ENCODE results near the gene FSTL4. TPM values are rescaled to one million over a fixed set of nuclear protein-coding genes. Genes with fewer than 3 reads are reported as not detected.

FSTL4 gene
- total and polyA plus RNA-seq, 2 of the 4 experiments (the other 2 are of a cell fraction): 0.18 TPM; not detected in 1

DNA sequence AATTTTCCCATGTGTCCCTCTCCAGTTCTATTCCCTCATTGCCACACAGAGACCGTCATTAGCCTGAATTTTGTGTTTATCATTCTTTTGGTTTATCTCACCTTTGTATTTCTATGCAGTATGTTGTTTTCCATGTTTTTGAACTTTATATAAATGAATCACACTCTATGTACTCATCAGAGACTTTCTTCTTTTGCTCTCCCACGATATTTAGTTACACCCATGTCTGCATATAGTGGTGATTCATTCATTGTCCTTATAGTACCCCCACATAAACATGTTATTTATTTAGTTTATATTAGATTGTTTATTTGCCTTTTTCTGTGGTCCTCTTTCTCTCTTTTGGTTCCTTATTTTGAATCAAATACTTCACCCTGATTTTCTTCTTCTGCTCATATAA is 199.7 kb downstream of the FSTL4 start:
- in situ Hi-C loops (cut with MboI; ENCODE audit: low sequenced_read_pairs): no loop called here
- H3K18ac ChIP-seq (ENCODE audit: low read depth, low read length): no peak overlapping the region
- no peak overlapping the region for H2AK5ac ChIP-seq (ENCODE audit: low read depth, low read length)
- H3K9ac ChIP-seq (ENCODE audit: low read depth, low read length): no peak overlapping the region
- DNase-seq (no peak), ATAC-seq (ENCODE audit: low read depth) (no peak)
- TF ChIP-seq MAZ (IDR thresholded peaks at IDR 0.05; ENCODE audit: borderline replicate concordance, low read depth, low read length): no peak
- TF ChIP-seq POLR2A (IDR thresholded peaks at IDR 0.05; ENCODE audit: low read depth, low read length): no peak
- TF ChIP-seq, protein P1, sequence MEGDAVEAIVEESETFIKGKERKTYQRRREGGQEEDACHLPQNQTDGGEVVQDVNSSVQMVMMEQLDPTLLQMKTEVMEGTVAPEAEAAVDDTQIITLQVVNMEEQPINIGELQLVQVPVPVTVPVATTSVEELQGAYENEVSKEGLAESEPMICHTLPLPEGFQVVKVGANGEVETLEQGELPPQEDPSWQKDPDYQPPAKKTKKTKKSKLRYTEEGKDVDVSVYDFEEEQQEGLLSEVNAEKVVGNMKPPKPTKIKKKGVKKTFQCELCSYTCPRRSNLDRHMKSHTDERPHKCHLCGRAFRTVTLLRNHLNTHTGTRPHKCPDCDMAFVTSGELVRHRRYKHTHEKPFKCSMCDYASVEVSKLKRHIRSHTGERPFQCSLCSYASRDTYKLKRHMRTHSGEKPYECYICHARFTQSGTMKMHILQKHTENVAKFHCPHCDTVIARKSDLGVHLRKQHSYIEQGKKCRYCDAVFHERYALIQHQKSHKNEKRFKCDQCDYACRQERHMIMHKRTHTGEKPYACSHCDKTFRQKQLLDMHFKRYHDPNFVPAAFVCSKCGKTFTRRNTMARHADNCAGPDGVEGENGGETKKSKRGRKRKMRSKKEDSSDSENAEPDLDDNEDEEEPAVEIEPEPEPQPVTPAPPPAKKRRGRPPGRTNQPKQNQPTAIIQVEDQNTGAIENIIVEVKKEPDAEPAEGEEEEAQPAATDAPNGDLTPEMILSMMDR (conservative IDR thresholded peaks at IDR 0.05; ENCODE audit: low read depth, low read length): no peak
- no peak for TF ChIP-seq USF2 (IDR thresholded peaks at IDR 0.05; ENCODE audit: low read depth, low read length)
- no peak for TF ChIP-seq MAFK (IDR thresholded peaks at IDR 0.05; ENCODE audit: low read depth, low read length)
- TF ChIP-seq CEBPB (IDR thresholded peaks at IDR 0.05; ENCODE audit: low read depth, low read length): no peak
- TF ChIP-seq CHD1 (IDR thresholded peaks at IDR 0.05; ENCODE audit: low read depth, low read length): no peak
- TF ChIP-seq SMC3 (IDR thresholded peaks at IDR 0.05; ENCODE audit: low read depth, low read length): no peak
- TF ChIP-seq RCOR1 (IDR thresholded peaks at IDR 0.05; ENCODE audit: insufficient replicate concordance, low read length): no peak
- TF ChIP-seq, protein P2, sequence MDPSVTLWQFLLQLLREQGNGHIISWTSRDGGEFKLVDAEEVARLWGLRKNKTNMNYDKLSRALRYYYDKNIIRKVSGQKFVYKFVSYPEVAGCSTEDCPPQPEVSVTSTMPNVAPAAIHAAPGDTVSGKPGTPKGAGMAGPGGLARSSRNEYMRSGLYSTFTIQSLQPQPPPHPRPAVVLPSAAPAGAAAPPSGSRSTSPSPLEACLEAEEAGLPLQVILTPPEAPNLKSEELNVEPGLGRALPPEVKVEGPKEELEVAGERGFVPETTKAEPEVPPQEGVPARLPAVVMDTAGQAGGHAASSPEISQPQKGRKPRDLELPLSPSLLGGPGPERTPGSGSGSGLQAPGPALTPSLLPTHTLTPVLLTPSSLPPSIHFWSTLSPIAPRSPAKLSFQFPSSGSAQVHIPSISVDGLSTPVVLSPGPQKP (IDR thresholded peaks at IDR 0.05; ENCODE audit: borderline replicate concordance, low read depth, low read length): no peak
- TF ChIP-seq FOS (IDR thresholded peaks at IDR 0.05; ENCODE audit: low read depth, low read length): no peak
- TF ChIP-seq NFE2L2 (IDR thresholded peaks at IDR 0.05; ENCODE audit: low read depth, low read length): no peak
- TF ChIP-seq RAD21 (IDR thresholded peaks at IDR 0.05; ENCODE audit: low read length): no peak
- no peaks in the 10 kb centered on the region for H3K79me1 ChIP-seq (ENCODE audit: low read depth in 1 of 2, low read length in 2 of 2)
- no peak overlapping the region for H2BK15ac ChIP-seq (ENCODE audit: low read depth, low read length)
- H2BK120ac ChIP-seq (ENCODE audit: low read depth, low read length): no peak overlapping the region
- intact Hi-C loops (cut with micrococcal nuclease): no loop called here
- no peak overlapping the region for H2AFZ ChIP-seq (replicated peaks; ENCODE audit: low read length, poor library complexity)
- no peak overlapping the region for H3K4ac ChIP-seq (ENCODE audit: low read depth, low read length)
- no CpG with 5 or more reads among the region's 2 CpGs for WGBS, 2 experiments (ENCODE audit: extremely low coverage in 2 of 2, insufficient read length in 1 of 2)
- H3K9me1 ChIP-seq (ENCODE audit: insufficient read depth, low read length): no peaks in the 10 kb centered on the region
- no TSS peak for BruUV-seq (replicated peaks)
- H3K9me3 ChIP-seq (ENCODE audit: control insufficient read depth, insufficient read depth, low read length): no peaks in the 10 kb centered on the region
- CTCF ChIA-PET: no interaction called here
- H3K4me3 ChIP-seq (ENCODE audit: insufficient read depth, low read depth, low read length): no peak overlapping the region
- peaks cover 13% of the 10 kb centered on the region for H3K27me3 ChIP-seq (ENCODE audit: control insufficient read depth, insufficient read depth, low read length)
- dilution Hi-C loops (cut with HindIII; ENCODE audit: low sequenced_read_pairs, unreplicated experiment): no loop called here
- H4K20me1 ChIP-seq (ENCODE audit: insufficient read depth, low read length): no peaks in the 10 kb centered on the region
- no peak overlapping the region for H2BK5ac ChIP-seq (ENCODE audit: low read depth, low read length, poor library complexity, severe bottlenecking)
- H3K14ac ChIP-seq (replicated peaks; ENCODE audit: low read depth, low read length): no peak overlapping the region
- H2BK20ac ChIP-seq (ENCODE audit: low read depth, low read length): no peak overlapping the region
- H3K36me3 ChIP-seq (ENCODE audit: control insufficient read depth, insufficient read depth, low read length): no peaks in the 10 kb centered on the region
- no peak overlapping the region for H4K91ac ChIP-seq (ENCODE audit: insufficient read depth, low read depth, low read length)
- H3K27ac ChIP-seq (ENCODE audit: insufficient read depth, low read length): no peak overlapping the region
- POLR2A ChIA-PET (ENCODE audit: unreplicated experiment): no interaction called here
- H3K56ac ChIP-seq (ENCODE audit: extremely low read depth, insufficient read depth, low read length): no peak overlapping the region
- no peak overlapping the region for H3K23ac ChIP-seq (ENCODE audit: low read depth, low read length)
- H3K4me1 ChIP-seq (ENCODE audit: control insufficient read depth, insufficient read depth, low read length): no peaks in the 10 kb centered on the region
- H4K8ac ChIP-seq (ENCODE audit: low read depth in 2 of 2, low read length in 2 of 2): no peak overlapping the region
- no peak overlapping the region for H2AK9ac ChIP-seq (replicated peaks; ENCODE audit: low read depth, low read length, poor library complexity)
- H4K5ac ChIP-seq (ENCODE audit: low read depth, low read length): no peak overlapping the region
- no peak overlapping the region for H3K4me2 ChIP-seq (ENCODE audit: low read depth, low read length)

All from IMR-90 (cell line).